VCaP (cell line): ENCODE data around the gene CATSPERE.

Source experiments
- H3K27ac ChIP-seq: fragments of 450-650 bp; 2 replicates; pipeline ENCODE4 v1.5.1; 2017
- CTCF ChIP-seq: fragments of 450-650 bp; conservative IDR thresholded peaks from 2 replicates; pipeline ENCODE4 v1.5.1; 2017; ENCODE audit warnings: mild to moderate bottlenecking, moderate library complexity

The CATSPERE gene

GRCh38 chr1:244427647-244428046 is 33.4 kb upstream of the CATSPERE start:
- no peak for TF ChIP-seq CTCF
- H3K27ac ChIP-seq, result peak overlapping the region; percentile 93; the same call in 1 of the 2 replicates

- no peak for TF ChIP-seq CTCF
- no peak overlapping the region for H3K27ac ChIP-seq
Observed at GRCh38 chr1:244429818-244430217, 31.3 kb upstream of the CATSPERE start.

GRCh38 chr1:244431166-244431565 is 29.9 kb upstream of the CATSPERE start:
- H3K27ac ChIP-seq, result no peak overlapping the region
- TF ChIP-seq CTCF, result no peak

GRCh38 chr1:244435562-244436205 is 25.4 kb upstream of the CATSPERE start:
- no peak for TF ChIP-seq CTCF
- H3K27ac ChIP-seq, result no peak overlapping the region

GRCh38 chr1:244436336-244437085 is 24.6 kb upstream of the CATSPERE start:
- no peak for TF ChIP-seq CTCF
- no peak overlapping the region; the same call in 1 of the 2 replicates for H3K27ac ChIP-seq

GRCh38 chr1:244437086-244437468 is 24.0 kb upstream of the CATSPERE start:
- no peak overlapping the region; the same call in 1 of the 2 replicates for H3K27ac ChIP-seq

More at GRCh38 chr1:244437086-244437468, 24.0 kb upstream of the CATSPERE start:
- no peak for TF ChIP-seq CTCF
